HAP-1 (cell line): ENCODE data around the gene CHRDL2.
A peak's percentile ranks its signal among the peaks of the same experiment; 100 is the strongest.

ENCODE experiments used
- DNase-seq, 2 experiments: peaks; one replicate each; pipeline ENCODE4 v3.0.0-alpha.2; 2016 to 2020; ENCODE audit warnings: low spot score in 2 of 2
- H3K27me3 ChIP-seq: fragments of 250-450 bp; sonication (Bioruptor Pico); 2 replicates; pipeline ENCODE4 v1.5.1; 2020; ENCODE audit warnings: low read depth, mild to moderate bottlenecking, moderate library complexity
- H3K36me3 ChIP-seq: fragments of 250-450 bp; sonication (Bioruptor Pico); replicated peaks from 2 replicates; pipeline ENCODE4 v1.5.1; 2020; ENCODE audit warnings: mild to moderate bottlenecking
- H3K4me1 ChIP-seq: fragments of 250-450 bp; sonication (Bioruptor Pico); 2 replicates; pipeline ENCODE4 v1.5.1; 2020; ENCODE audit warnings: mild to moderate bottlenecking
- H3K4me3 ChIP-seq: fragments of 250-450 bp; sonication (Bioruptor Pico); 2 replicates; pipeline ENCODE4 v1.5.1; 2020; ENCODE audit warnings: mild to moderate bottlenecking, moderate library complexity
- H3K9me3 ChIP-seq: fragments of 250-450 bp; sonication (Bioruptor Pico); 2 replicates; pipeline ENCODE4 v1.5.1; 2020; ENCODE audit warnings: mild to moderate bottlenecking, moderate library complexity
- in situ Hi-C: fragments of 300-500 bp; cut with MboI; formaldehyde crosslinking; loops from 3 replicates; pipeline ENCODE4 v1.14.3; 2020; ENCODE audit warnings: low sequenced_read_pairs, inconsistent platforms, mixed read lengths

The CHRDL2 gene

DNA sequence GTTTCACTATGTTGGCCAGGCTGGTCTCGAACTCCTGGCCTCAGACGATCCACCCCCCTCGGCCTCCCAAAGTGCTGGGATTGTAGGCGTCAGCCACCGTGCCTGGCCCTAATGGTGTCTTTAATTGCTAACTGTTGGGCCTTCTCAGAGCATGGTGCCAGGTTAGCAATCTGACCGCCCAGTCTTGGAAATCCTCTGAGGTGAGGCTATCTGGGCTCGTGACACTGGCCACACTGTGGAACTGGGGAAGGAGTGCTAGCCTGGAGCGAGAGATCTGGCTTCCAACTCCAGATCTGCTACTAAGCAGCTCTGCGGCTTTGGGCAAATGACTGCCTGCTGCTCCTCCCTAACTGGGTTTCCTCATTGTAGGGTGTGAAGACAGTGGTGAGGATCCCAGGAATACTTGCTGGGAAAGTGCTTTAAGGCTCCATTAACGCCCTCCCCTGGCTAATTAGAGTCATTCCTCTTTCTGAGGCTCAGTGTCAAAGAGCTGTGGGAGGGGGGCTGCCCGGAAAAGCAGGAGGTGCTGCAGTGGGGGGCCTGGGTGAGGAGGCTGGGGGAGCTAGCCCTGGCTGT, 35.4 kb downstream of the CHRDL2 start:
- in situ Hi-C loops: no loop called here
- no peak for DNase-seq
- H3K4me1 ChIP-seq: no peaks in the 10 kb centered on the region
- H3K4me3 ChIP-seq: no peak overlapping the region
- H3K27me3 ChIP-seq: no peaks in the 10 kb centered on the region
- H3K36me3 ChIP-seq: no peaks in the 10 kb centered on the region
- no peaks in the 10 kb centered on the region for H3K9me3 ChIP-seq

DNA sequence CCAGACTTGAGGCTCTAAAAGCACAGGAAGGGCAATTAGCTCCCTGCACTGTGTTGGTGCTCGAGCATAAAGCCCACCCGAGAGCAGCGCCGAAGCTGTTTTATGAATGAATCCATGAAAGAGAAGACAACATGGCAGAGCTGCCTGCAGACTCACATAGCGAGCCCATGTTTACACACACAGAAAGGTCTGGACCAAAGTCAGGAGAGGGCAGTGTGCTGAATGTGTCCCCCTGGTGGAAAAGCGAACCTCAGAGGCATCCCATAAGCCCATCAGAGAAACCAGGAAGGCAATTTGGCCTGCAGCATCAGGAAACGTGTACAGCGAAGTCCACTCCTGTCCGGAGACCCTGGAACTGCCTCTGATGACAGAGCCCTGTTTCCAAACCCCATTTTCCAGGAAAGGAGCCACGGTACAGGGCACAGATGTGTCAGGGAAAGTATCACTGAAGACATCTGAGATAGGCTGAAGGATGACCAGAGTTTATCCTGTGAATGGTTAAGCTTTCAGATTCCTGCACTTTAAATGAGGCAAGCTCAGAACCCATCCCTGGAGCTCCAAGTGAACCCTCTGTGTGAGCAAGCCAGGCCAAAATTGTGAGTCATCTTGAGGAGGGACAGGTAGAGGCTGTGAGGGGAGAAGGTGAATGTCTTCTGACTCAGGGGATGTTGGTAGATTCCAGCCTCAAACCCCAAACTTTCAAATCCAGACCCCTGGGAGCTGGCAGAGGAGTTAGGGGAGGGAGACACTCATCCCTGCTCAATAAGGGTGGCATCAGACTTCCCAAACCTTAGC, 36.9 kb downstream of the CHRDL2 start:
- Histone ChIP-seq H3K36me3 (no peaks in the 10 kb centered on the region), H3K27me3 (no peaks in the 10 kb centered on the region), H3K9me3 (no peaks in the 10 kb centered on the region), H3K4me1 (no peaks in the 10 kb centered on the region), H3K4me3 (no peak overlapping the region)
- in situ Hi-C loops: no loop called here
- DNase-seq: no peak

DNA sequence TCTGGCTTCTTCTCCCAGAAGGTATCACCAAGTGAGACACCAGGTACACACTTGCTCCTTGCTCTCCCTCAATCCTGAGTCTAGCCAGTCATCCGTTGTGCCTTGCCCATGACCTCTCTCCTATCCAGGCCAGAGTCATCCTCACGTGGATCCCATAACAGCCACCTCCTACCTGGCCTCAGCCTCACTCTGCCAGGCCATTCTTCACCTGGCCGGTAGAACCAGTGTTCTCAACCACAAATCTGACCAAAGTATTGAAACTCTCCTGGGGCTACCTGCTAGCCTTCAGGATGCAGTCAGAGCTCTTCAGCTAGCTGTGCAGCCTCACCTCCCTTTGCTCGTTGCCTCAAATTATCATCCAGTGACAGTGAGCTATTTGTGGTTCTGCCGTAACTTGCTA, 37.7 kb downstream of the CHRDL2 start:
- DNase-seq: no peak
- Histone ChIP-seq H3K4me1 (no peaks in the 10 kb centered on the region), H3K4me3 (no peak overlapping the region), H3K27me3 (no peaks in the 10 kb centered on the region), H3K36me3 (no peaks in the 10 kb centered on the region), H3K9me3 (no peaks in the 10 kb centered on the region)
- in situ Hi-C loops: no loop called here

DNA sequence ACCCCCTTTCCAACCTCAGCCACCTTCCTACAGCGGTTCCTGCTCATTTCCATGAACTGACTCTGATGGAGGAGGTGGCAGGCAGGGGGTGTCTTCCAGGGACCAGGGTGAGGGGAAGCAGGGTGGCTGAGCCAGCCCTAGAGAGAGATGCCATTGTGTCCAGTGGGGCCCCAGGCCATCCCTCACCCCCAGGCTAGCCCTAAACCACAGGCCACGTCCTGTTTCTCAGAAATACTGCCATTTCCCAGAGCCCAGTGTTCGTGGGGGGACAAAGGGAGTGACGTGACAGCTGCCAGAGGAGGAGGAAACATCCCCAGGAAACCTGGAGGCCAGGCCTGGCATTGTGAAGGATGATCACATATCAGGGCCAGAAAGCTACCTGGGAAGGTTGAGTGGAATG, 39.5 kb downstream of the CHRDL2 start:
- H3K9me3 ChIP-seq: no peaks in the 10 kb centered on the region
- no peaks in the 10 kb centered on the region; the same call in 1 of the 2 replicates for H3K4me1 ChIP-seq
- H3K36me3 ChIP-seq: no peaks in the 10 kb centered on the region
- H3K27me3 ChIP-seq: no peaks in the 10 kb centered on the region
- DNase-seq: no peak
- in situ Hi-C loops: no loop called here
- H3K4me3 ChIP-seq: no peak overlapping the region

DNA sequence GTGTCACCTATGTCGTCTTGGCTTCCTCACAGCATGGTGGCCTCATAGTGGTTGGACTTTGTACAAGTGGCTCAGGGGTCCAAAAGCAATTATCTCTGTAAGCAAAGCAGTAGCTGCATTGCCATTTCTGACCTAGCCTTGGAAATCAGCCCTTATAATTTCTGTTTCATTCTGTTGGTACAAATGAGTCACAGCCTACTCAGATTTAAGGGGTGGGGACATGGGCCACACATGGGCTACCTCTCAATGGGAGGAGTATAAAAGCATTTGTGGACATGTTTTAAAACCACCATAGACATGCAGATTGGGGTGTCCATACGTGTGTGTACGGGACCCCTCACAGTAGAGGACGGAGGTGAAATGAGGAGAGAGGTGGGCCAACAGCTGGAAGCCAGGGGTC, 41.6 kb downstream of the CHRDL2 start:
- H3K36me3 ChIP-seq: no peaks in the 10 kb centered on the region
- in situ Hi-C loops: no loop called here
- no peaks in the 10 kb centered on the region for H3K9me3 ChIP-seq
- H3K4me1 ChIP-seq: no peaks in the 10 kb centered on the region; the same call in 1 of the 2 replicates
- H3K4me3 ChIP-seq: no peak overlapping the region
- H3K27me3 ChIP-seq: no peaks in the 10 kb centered on the region
- no peak for DNase-seq

DNA sequence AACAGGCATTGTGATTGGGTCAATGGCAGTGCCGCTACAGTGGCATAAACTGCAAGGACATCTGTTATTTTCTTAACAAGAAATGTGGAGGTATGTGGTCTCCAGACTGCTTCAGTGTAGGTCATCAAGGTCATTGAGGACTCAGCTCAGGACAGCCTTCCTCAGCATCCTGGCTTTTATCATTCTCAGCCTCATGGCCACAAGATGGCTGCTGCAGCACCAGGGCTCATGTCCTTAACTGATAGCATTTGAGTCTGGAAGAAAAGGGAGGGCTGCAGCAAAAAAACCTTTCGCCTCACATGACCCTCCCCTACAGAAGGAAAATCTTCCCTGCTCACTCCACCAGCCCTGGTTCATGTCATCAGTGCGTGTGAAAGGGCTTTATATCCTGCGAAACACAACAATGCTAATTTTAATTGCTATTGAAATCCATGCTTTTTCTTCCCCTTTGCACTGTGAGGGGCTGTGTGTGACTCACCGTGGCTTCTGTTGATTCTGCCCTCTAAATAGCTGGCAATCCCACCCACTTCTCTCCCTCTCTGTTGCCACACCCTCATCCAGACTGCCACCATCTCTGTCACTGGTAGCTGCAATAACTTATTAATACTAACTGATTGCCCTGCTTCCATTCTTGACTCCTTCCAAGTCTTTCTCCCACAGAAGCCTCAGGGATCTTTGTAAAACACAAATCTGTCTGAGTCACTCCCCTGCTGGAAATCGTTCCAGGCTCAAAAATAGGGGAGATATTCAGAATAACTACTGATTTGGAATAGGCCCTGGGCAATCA, 43.8 kb downstream of the CHRDL2 start:
- Histone ChIP-seq H3K4me3 (no peak overlapping the region), H3K36me3 (no peaks in the 10 kb centered on the region), H3K4me1 (no peaks in the 10 kb centered on the region; the same call in 1 of the 2 replicates), H3K9me3 (no peaks in the 10 kb centered on the region), H3K27me3 (no peaks in the 10 kb centered on the region)
- in situ Hi-C loops: no loop called here
- peak; percentile 13 to 20 for DNase-seq

DNA sequence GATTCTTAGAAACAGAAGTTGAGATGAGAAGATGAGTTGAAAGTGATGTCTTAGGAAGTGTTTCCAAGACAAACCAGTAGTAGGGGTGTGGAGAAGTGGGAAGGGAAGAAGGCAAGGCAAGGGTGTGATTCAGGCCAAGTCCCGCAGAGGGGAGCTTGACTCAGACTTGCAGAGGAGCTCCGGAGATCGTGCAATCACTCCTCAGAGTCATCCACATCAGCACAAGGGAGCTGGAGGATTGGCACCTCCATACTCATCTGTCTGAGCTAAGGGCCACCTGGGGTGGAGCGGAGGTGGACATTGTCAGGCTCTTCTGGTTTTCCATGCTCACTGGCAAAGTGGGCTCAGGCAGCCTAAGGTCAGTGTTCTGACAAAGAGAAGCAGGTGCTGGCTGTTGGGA, 44.4 kb downstream of the CHRDL2 start:
- H3K27me3 ChIP-seq: no peaks in the 10 kb centered on the region
- H3K4me3 ChIP-seq: no peak overlapping the region
- H3K36me3 ChIP-seq: no peaks in the 10 kb centered on the region
- no peaks in the 10 kb centered on the region; the same call in 1 of the 2 replicates for H3K4me1 ChIP-seq
- DNase-seq: no peak
- in situ Hi-C loops: no loop called here
- no peaks in the 10 kb centered on the region for H3K9me3 ChIP-seq

DNA sequence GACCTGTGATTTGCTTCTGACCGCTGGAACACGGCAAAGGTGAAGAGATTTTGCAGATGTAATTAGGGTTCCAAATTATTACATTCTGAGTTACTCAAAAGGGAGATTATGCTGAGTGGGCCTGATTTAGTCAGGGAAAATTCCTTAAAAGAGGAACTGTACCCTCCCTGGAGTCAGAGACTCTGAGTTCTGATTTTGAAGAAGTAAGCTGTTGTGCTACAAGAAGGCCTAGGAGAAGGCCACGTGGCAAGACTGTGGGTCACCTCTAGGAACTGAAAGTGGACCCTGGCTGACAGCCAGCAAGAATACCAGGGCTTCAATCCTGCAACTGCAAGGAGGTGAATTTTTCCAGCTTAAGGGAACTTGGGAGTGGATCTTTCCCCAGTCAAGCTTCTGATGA, 45.3 kb downstream of the CHRDL2 start:
- no peak overlapping the region for H3K4me3 ChIP-seq
- no peaks in the 10 kb centered on the region for H3K27me3 ChIP-seq
- DNase-seq: no peak
- in situ Hi-C loops: no loop called here
- H3K4me1 ChIP-seq: no peaks in the 10 kb centered on the region; the same call in 1 of the 2 replicates
- no peaks in the 10 kb centered on the region for H3K36me3 ChIP-seq
- H3K9me3 ChIP-seq: no peaks in the 10 kb centered on the region

DNA sequence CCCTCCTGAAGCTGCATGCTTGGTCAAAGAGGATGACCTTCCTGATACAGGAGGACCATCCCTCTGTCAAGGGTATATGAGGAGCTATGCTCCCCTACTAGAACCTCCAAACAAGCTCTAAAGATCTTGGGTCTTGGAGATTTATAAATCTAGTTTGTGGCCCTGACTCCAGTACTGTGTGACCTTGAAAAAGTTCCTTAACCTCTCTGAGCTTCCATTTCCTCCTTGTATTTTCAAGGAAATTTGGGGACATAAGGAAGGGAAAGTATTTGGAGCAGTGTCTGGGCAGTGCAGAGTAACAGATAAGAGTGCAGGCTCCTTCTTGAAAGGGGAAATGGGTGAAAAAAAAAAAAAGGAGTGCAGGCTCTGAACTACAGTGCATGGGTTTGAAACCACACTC, 45.9 kb downstream of the CHRDL2 start:
- no peaks in the 10 kb centered on the region for H3K9me3 ChIP-seq
- in situ Hi-C loops: no loop called here
- DNase-seq: no peak
- H3K4me3 ChIP-seq: no peak overlapping the region
- no peaks in the 10 kb centered on the region for H3K36me3 ChIP-seq
- H3K27me3 ChIP-seq: no peaks in the 10 kb centered on the region
- H3K4me1 ChIP-seq: no peaks in the 10 kb centered on the region; the same call in 1 of the 2 replicates

DNA sequence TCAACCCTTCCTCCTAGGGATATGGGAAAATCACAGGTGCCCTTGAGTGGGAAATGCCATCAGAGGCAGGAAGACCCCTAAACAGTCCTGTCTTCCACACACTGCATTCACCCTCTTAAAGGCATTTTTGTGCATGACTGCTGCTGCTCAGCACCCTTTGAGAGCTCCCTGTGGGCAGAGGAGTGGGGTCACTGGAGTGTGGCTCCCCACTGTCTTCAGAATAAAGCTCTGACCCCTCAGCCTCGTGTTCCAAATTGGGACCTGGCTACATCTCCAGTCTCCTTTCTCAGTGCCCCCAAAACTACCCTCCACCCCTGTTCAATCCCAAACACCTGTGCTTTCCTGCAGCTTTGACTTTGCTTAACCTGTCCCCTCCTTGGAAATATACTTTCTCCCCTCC, 46.6 kb downstream of the CHRDL2 start:
- Histone ChIP-seq H3K27me3 (no peaks in the 10 kb centered on the region), H3K9me3 (no peaks in the 10 kb centered on the region), H3K4me3 (no peak overlapping the region), H3K4me1 (no peaks in the 10 kb centered on the region; the same call in 1 of the 2 replicates), H3K36me3 (no peaks in the 10 kb centered on the region)
- in situ Hi-C loops: no loop called here
- no peak for DNase-seq

DNA sequence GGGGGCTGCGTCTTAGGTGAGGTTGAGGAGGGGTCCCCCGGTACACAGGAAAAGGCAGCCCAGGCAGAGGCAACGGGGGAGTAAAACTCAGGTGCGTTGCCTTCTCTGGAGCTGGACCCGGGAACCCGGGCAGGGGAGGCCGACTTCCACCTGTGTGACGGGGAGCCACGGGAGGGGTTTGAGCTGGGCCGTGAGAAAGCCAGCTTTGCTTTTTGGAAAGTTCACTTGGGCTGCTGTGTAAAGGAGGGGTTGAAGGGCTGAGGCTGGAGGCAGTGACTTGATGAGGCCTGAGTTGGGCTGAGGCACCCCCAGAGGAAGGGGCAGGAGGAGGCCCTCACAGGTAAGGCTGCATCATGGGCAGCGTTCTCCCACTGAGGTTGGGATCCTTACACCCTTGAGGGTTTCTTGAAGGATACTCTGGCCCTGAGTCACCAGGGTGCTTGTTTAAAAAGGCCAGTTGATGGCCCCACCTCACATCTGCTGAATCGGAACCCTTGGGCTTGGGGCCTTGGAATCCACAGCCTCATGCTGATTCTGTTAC, 47.2 kb downstream of the CHRDL2 start:
- H3K4me3 ChIP-seq: no peak overlapping the region
- in situ Hi-C loops: no loop called here

DNA sequence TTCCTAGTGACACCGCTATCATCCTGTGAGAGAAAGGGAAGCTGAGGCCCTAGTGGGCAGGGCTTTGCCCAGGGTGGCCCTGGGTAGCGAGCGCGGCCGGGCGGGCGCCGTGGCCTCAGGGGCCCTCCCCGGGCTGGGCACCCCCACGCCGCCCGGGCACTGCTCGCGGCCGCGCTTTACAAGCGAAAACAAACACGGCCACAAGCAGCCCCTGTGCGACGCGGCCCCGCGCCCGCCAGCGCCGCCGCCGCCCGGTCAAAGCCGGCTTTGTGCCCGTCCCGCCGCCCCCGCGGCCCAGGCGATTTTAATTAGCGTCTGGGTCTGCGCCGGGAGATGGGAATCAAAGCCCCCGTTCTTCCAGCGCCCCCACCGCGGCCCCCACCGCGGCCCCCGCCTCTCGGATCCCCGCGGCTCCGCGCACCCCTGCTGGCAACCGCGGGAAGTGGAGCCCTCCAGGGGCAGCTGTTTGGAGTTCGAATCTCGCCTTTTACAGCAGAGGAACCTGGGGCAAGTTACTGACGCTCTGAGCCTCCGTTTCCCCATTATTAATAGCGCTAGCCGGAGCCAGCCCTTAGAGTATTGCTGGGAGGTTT, 47.9 kb downstream of the CHRDL2 start:
- no peaks in the 10 kb centered on the region; the same call in 1 of the 2 replicates for H3K4me1 ChIP-seq
- H3K36me3 ChIP-seq: no peaks in the 10 kb centered on the region
- H3K9me3 ChIP-seq: no peaks in the 10 kb centered on the region
- DNase-seq: no peak
- in situ Hi-C loops: no loop called here
- H3K27me3 ChIP-seq: no peaks in the 10 kb centered on the region
- H3K4me3 ChIP-seq: no peak overlapping the region

More for the DNA sequence above, 47.2 kb downstream of the CHRDL2 start:
- Histone ChIP-seq H3K36me3 (no peaks in the 10 kb centered on the region), H3K4me1 (no peaks in the 10 kb centered on the region; the same call in 1 of the 2 replicates), H3K9me3 (no peaks in the 10 kb centered on the region), H3K27me3 (no peaks in the 10 kb centered on the region)
- no peak for DNase-seq

DNA sequence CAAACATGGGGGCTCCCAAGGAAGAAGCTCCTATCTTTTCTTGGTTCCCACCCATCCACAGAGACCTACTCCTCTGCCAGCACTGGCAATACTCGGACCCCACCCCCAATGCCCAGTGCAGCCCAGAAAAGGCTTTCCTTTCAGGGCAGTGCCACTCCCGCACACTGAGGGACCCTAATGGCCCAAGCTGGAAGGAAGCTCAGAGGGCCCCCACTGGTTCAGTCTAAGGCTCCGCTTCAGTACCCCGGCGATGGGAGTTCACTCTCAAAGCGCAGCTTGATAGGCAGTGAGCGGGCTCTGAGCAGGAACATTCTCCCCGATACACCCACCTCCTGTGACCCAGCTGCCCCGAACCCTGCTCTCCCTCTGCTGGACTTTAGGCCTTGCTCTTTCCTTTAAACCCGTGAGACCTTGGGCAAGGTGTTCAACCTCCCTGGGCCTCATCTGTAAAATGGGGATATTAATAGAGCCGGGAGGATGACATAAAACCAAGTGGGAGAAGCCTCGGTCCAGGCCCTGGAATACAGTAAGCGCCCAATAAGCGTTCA, 48.4 kb downstream of the CHRDL2 start:
- no peak for DNase-seq
- in situ Hi-C loops: no loop called here
- Histone ChIP-seq H3K27me3 (no peaks in the 10 kb centered on the region), H3K36me3 (no peaks in the 10 kb centered on the region), H3K4me3 (no peak overlapping the region), H3K4me1 (no peaks in the 10 kb centered on the region; the same call in 1 of the 2 replicates), H3K9me3 (no peaks in the 10 kb centered on the region)
